HG02973 (cell line): Measurements from ENCODE around the gene CAND2.
"Not testable (repeated sequence)": the region's sequence is repeated elsewhere in the genome, so short reads cannot be mapped to it uniquely, and the experiment has no call there.

ENCODE experiments used
- ATAC-seq: cut with Tn5 transposase; IDR thresholded peaks from one replicate; pipeline ENCODE4 v1.9.1; 2021; ENCODE audit warnings: moderate library complexity; ENCODE audit not compliant: unreplicated experiment

CAND2 gene

DNA sequence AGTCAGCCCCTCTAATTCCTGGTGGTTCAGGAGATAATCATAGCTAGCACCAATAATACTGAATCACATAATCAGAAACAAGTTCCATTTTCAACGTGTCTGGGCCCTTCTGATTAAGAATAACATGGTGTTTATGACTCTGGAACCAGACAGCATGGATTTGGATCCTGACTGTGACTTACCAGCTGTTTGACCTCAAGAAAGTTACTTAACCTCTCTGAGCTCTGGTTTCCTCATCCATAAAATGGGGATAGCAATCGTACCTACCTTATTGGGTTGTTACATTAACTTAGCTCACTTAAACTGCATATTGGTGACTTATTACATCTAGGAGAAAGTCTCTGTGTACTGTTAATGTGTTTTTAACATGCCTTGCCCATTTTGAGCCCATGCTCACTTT, 26.7 kb upstream of the CAND2 start:
- no peak for ATAC-seq

DNA sequence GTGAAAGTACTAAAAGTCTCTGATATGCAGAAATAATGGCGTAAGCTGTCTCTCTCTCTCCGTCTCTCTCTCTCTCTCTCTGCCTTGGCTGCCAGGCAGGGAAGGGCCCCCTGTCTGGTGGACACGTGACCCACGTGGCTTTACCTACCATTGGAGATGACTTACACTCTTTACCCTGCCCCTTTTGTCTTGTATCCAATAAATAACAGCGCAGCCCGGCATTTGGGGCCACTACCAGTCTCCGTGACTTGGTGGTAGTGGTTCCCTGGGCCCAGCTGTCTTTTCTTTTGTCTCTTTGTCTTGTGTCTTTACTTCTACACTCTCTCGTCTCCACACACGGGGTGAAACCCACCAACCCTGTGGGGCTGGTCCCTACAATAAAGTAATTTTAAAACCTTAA, 25.2 kb upstream of the CAND2 start:
- no peak for ATAC-seq

- ATAC-seq, result no peak
Observed at GRCh38 chr3:12772462-12772861, 24.0 kb upstream of the CAND2 start.

GRCh38 chr3:12773030-12773709, 23.3 kb upstream of the CAND2 start:
- ATAC-seq, result no peak

- no peak for ATAC-seq
Observed at GRCh38 chr3:12773710-12774086, 22.8 kb upstream of the CAND2 start.

DNA sequence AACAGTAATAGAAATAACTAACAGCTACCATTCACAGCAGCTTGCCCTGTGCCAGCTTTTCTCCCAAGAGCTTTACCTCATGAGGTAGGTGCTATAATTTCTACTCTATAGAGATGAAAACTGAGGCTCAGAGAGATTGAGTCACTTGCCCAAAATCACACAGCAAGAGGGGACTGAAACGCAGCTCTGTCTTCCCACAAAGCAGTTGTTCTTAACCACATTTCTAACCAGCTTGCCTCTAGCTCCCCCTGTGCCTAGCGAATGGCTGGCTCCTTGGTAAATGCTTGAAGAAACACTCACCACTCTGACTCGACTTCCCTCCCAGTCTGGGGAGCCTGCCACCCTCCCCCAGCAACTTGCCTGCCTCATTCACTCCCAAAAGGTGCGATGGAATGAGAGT, 21.9 kb upstream of the CAND2 start:
- no peak for ATAC-seq

DNA sequence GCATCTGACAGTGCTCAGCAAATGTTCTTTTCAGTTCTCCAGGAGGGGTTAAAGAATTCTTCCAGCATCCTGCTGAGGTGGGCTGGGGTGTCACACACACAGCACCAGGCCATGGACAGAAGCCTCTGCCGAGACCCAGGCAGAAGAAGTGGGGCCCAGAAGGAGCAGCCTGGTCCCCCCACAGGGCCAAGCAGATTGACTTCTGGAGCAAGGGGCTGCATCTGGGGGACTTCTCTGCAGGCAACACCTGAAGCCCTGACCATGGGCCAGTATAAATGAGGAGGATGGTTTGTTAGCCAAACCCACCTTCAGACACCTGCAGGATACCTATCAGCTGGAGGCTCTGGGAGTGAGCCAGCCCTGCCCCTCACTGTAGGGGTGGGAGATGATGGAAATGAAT, 21.3 kb upstream of the CAND2 start:
- ATAC-seq, result no peak

DNA sequence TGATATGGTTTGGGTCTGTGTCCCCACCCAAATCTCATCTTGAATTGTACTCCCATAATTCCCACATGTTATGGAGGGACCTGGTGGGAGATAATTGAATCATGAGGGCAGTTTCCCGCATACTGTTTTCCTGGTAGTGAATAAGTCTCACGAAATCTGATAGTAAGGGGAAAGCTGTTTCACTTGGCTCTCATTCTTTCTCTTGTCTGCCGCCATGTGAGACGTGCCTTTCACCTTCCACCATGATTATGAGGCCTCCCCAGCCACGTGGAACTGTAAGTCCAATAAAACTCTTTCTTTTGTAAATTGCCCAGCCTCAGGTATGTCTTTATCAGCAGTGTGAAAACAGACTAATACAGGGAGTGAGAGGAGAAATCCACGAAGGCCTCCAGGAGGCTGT, 20.5 kb upstream of the CAND2 start:
- ATAC-seq, result not testable (repeated sequence)

DNA sequence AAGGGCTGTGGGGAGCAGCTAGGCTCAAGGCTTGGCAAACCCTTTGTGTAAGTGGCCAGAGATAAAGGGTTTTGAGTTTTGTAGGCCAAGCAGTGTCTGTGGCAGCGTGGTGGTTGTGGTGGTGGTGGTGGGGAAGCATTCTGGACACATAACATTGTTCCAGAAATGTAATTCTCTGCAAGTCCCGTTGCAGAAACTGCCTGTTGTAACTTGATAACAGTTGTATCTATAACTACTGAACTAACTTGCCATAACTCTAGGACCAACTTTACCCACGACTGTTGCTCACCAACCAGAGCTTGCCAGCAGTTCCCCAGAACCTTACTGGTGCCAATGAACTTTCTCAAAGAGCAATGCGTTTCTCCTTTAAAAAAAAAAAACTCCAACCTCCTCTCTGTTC, 19.3 kb upstream of the CAND2 start:
- ATAC-seq, result no peak

DNA sequence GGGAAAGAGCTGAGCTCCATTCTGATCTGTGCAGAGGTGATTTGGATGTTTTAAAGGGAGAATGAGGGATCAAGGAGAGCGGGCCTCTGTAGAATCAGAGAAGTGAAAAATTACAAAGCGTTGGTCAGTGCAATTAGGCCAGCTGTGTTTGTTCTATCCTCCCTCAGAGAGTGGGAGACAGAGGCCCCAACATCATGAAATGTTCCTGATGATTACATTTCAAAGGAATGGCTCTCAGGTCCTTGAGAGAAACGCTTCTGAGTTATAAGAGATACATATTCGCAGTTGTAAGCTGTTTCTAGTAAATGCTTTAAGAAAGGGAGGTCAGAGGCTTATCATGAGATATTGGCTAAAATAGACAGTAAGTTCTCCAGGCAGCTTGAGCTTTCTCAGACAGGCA, 15.7 kb upstream of the CAND2 start:
- no peak for ATAC-seq

- no peak for ATAC-seq
Observed at GRCh38 chr3:12782172-12782815, 14.2 kb upstream of the CAND2 start.

- no peak for ATAC-seq
Observed at GRCh38 chr3:12785096-12785495, 11.4 kb upstream of the CAND2 start.

GRCh38 chr3:12787346-12787745, 9.1 kb upstream of the CAND2 start:
- not testable (repeated sequence) for ATAC-seq

- not testable (repeated sequence) for ATAC-seq
Observed at GRCh38 chr3:12787967-12788690, 8.4 kb upstream of the CAND2 start.

DNA sequence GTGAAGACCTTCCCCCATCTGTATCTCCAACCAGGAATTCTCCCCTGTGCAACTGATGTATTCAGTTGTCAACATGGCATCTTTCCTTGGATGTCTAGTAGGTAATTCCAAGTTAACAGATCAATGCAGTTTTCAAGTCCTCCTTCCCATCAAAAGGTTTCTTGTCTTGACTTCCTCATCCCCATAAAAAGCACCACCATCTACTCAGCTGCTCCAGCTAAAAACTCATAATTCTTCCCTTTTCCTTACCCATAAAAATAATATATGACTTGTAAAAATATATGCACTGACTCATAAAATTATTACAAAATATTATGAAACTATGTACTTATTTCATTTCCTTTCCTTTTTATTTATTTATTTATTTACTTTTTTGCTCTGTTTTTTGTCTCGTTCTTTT, 5.0 kb upstream of the CAND2 start:
- no peak for ATAC-seq

DNA sequence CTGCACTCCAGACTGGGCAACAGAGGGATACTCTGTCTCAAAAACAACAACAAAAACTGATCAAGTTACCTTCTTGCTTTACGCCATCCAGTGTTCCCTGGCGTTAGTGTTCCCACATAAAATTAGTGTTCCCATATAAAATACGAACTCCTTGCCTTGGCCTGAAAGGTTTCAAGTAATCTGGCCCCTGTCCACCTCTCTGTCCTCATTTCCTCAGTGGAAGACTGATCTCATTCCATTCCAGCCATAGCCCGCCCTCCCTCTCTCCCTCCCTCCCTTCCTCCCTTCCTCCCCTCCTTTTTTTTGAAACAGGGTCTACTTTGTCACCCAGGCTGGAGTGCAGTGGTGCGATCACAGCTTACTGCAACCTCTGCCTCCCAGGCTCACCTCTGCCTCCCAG, 2.8 kb upstream of the CAND2 start:
- ATAC-seq, result no peak

- no peak for ATAC-seq
Observed at GRCh38 chr3:12797124-12797891, 828 bp downstream of the CAND2 start.

- ATAC-seq, result no peak
Observed at GRCh38 chr3:12797892-12798558, 1.5 kb downstream of the CAND2 start.

- ATAC-seq, result no peak
Observed at GRCh38 chr3:12798559-12799179, 2.2 kb downstream of the CAND2 start.
